Breast epithelium (tissue), 3 donors: Measurements from ENCODE around the gene CFAP65.

ENCODE experiments used
- POLR2A ChIP-seq: fragments of 450-650 bp; IDR thresholded peaks from one replicate; pipeline ENCODE4 v1.6.1; 2016; ENCODE audit warnings: antibody characterized with exemption, mild to moderate bottlenecking, moderate library complexity
- POLR2AphosphoS5 ChIP-seq, 3 donors: sonication (generic); formaldehyde crosslinking; IDR thresholded peaks; one replicate each; pipeline ENCODE4 v1.6.1; 2017; ENCODE audit warnings: antibody characterized with exemption in 3 of 3
- TF ChIP-seq, protein P1 (sequence below), 3 donors: fragments of 450-650 bp; IDR thresholded peaks; one replicate each; pipeline ENCODE4 v1.5.1; 2016 to 2017; ENCODE audit warnings: antibody characterized with exemption in 3 of 3, mild to moderate bottlenecking in 3 of 3, moderate library complexity in 3 of 3

DNA sequence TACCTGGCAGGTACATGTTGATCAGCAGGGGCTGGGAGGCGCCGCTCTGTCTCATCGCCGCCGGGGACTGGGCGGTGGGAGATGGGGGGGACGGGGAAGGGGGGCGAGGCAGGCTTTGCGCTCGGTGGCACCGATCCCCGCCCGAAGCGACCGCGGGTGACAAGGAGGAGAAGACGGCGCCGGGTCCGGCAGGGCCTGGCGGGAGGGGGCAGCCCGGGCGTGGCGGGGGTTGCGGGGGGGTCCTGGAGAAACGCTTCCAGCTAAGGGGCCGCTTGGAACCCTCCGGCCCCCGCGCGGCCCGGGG is 56.3 kb downstream of the CFAP65 start, which contains the start of gene FEV:
- TF ChIP-seq, protein P1, sequence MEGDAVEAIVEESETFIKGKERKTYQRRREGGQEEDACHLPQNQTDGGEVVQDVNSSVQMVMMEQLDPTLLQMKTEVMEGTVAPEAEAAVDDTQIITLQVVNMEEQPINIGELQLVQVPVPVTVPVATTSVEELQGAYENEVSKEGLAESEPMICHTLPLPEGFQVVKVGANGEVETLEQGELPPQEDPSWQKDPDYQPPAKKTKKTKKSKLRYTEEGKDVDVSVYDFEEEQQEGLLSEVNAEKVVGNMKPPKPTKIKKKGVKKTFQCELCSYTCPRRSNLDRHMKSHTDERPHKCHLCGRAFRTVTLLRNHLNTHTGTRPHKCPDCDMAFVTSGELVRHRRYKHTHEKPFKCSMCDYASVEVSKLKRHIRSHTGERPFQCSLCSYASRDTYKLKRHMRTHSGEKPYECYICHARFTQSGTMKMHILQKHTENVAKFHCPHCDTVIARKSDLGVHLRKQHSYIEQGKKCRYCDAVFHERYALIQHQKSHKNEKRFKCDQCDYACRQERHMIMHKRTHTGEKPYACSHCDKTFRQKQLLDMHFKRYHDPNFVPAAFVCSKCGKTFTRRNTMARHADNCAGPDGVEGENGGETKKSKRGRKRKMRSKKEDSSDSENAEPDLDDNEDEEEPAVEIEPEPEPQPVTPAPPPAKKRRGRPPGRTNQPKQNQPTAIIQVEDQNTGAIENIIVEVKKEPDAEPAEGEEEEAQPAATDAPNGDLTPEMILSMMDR (IDR thresholded peaks at IDR 0.05): no peak
- no peak for TF ChIP-seq POLR2A
- TF ChIP-seq POLR2AphosphoS5 (IDR thresholded peaks at IDR 0.05): no peak
